Endothelial cell of umbilical vein (primary cell): ENCODE results near the gene FAM120B. TPM values are rescaled to one million over a fixed set of nuclear protein-coding genes. Genes with fewer than 3 reads are reported as not detected.

Experiments used
- BruUV-seq: library from RNA; stranded (reverse); fragments of 400-500 nt; replicated peaks from 2 replicates; lab custom pipeline; 2021; lab: Mats Ljungman, UMichigan
- CTCF ChIA-PET: fragments of 300-600, 350-600 bp; sonication (Branson Sonifier 250); formaldehyde crosslinking; loops from one replicate; lab custom pipeline; 2021; ENCODE audit warnings: antibody characterized with exemption, inconsistent platforms; lab: Charles Lee
- POLR2A ChIA-PET: fragments of 300-600, 350-600 bp; sonication (Branson Sonifier 250); formaldehyde crosslinking; loops from one replicate; lab custom pipeline; 2021; ENCODE audit warnings: antibody characterized with exemption, inconsistent platforms; lab: Charles Lee
- DNase-seq: peaks from one replicate; pipeline ENCODE4 v3.0.0-alpha.2; 2011; ENCODE audit warnings: low read depth, low spot score
- FAIRE-seq: peaks from 2 replicates; lab custom pipeline; 2011; peaks lifted over from hg19 to GRCh38; lab: Jason Lieb, UNC
- H2AFZ ChIP-seq: 2 replicates; pipeline ENCODE4 v1.6.0; 2012; ENCODE audit warnings: low read depth, low read length, control low read depth, inconsistent platforms
- H3K27ac ChIP-seq: 2 replicates; pipeline ENCODE4 v1.5.1; 2011; ENCODE audit warnings: low read depth, mild to moderate bottlenecking, control low read depth, low read length, moderate library complexity; ENCODE audit not compliant: insufficient read depth
- H3K27me3 ChIP-seq, 2 experiments: 2 replicates each; pipeline versions ENCODE4 v1.6.0 to v1.6.1; 2011; ENCODE audit warnings: low read length in 2 of 2, mixed read lengths in 1 of 2; ENCODE audit not compliant: control insufficient read depth in 2 of 2, insufficient read depth in 2 of 2
- H3K36me3 ChIP-seq, 2 experiments: 2 replicates in 1 of 2; 3 replicates in 1 of 2; pipeline ENCODE4 v1.5.1; 2011; ENCODE audit warnings: low read length in 2 of 2, mild to moderate bottlenecking in 1 of 2, moderate library complexity in 1 of 2; ENCODE audit not compliant: control insufficient read depth in 2 of 2, insufficient read depth in 2 of 2; ENCODE audit errors: extremely low read depth in 1 of 2
- H3K4me1 ChIP-seq: 3 replicates; pipeline ENCODE4 v1.5.1; 2011; ENCODE audit warnings: mild to moderate bottlenecking, low read length; ENCODE audit not compliant: control insufficient read depth, insufficient read depth; ENCODE audit errors: extremely low read depth
- H3K4me2 ChIP-seq: 2 replicates; pipeline ENCODE4 v1.6.1; 2011; ENCODE audit warnings: low read length, control low read depth, mixed read lengths; ENCODE audit not compliant: insufficient read depth
- H3K4me3 ChIP-seq, 3 experiments: fragments of 200-600 bp in 1 of 3; sonication (generic), shearing (Covaris generic) in 1 of 3; replicated peaks in 1 of 3; 2 replicates each; pipeline ENCODE4 v1.5.1; 2011 to 2016; ENCODE audit warnings: control low read depth in 3 of 3, low read length in 3 of 3, mild to moderate bottlenecking in 2 of 3, inconsistent platforms in 1 of 3, low read depth in 1 of 3, moderate library complexity in 1 of 3; ENCODE audit not compliant: insufficient read depth in 1 of 3
- H3K79me2 ChIP-seq: 2 replicates; pipeline ENCODE4 v1.6.0; 2012; ENCODE audit warnings: low read length, inconsistent platforms; ENCODE audit not compliant: control insufficient read depth, insufficient read depth
- H3K9ac ChIP-seq: replicated peaks from 2 replicates; pipeline ENCODE3; 2011; ENCODE audit warnings: low read length, control low read depth; ENCODE audit not compliant: insufficient read depth; ENCODE audit errors: extremely low read depth
- H3K9me1 ChIP-seq: replicated peaks from 3 replicates; pipeline ENCODE4 v1.6.0; 2011; ENCODE audit warnings: mild to moderate bottlenecking, low read length; ENCODE audit not compliant: control insufficient read depth, insufficient read depth; ENCODE audit errors: extremely low read depth
- H3K9me3 ChIP-seq: replicated peaks from 2 replicates; pipeline ENCODE4 v1.5.1; 2012; ENCODE audit warnings: low read length, inconsistent platforms; ENCODE audit not compliant: control insufficient read depth, insufficient read depth
- H4K20me1 ChIP-seq: replicated peaks from 2 replicates; pipeline ENCODE3; 2011; ENCODE audit warnings: mild to moderate bottlenecking, low read length; ENCODE audit not compliant: control insufficient read depth, insufficient read depth; ENCODE audit errors: extremely low read depth
- CTCF ChIP-seq, 2 donors: IDR thresholded peaks; 1 replicate in 1 of 2; 2 replicates in 1 of 2; pipeline ENCODE4 v1.5.1; 2011; ENCODE audit warnings: low read length in 2 of 2, mild to moderate bottlenecking in 2 of 2, moderate library complexity in 2 of 2, control low read depth in 1 of 2, inconsistent platforms in 1 of 2, low read depth in 1 of 2; ENCODE audit not compliant: insufficient read depth in 1 of 2; ENCODE audit errors: extremely low read depth in 1 of 2
- EZH2 ChIP-seq: IDR thresholded peaks from 2 replicates; pipeline ENCODE4 v1.6.1; 2012; ENCODE audit warnings: borderline replicate concordance, low read depth, mild to moderate bottlenecking, moderate library complexity, low read length, inconsistent platforms; ENCODE audit not compliant: severe bottlenecking
- GATA2 ChIP-seq: IDR thresholded peaks from 2 replicates; pipeline ENCODE4 v1.7.0; 2011; ENCODE audit warnings: low read depth, mild to moderate bottlenecking, moderate library complexity, mixed read lengths, low read length; ENCODE audit not compliant: insufficient read length, insufficient read depth
- JUN ChIP-seq: IDR thresholded peaks from 2 replicates; pipeline ENCODE4 v1.6.1; 2011; ENCODE audit warnings: borderline replicate concordance, low read depth; ENCODE audit not compliant: insufficient read length, insufficient read depth
- MAX ChIP-seq: IDR thresholded peaks from 2 replicates; pipeline ENCODE4 v1.6.1; 2011; ENCODE audit not compliant: insufficient read depth, insufficient read length
- MYC ChIP-seq: IDR thresholded peaks from one replicate; pipeline ENCODE4 v1.6.1; 2011; ENCODE audit warnings: mild to moderate bottlenecking, low read depth, low read length
- POLR2A ChIP-seq: IDR thresholded peaks from 2 replicates; pipeline ENCODE4 v1.6.1; 2012; ENCODE audit warnings: low read depth, mild to moderate bottlenecking, control low read depth, low read length
- POLR2AphosphoS5 ChIP-seq: IDR thresholded peaks from 2 replicates; pipeline ENCODE4 v1.6.1; 2012; ENCODE audit warnings: low read depth, mild to moderate bottlenecking, control low read depth, low read length, moderate library complexity; ENCODE audit not compliant: insufficient read depth
- dilution Hi-C: fragments of 300-500 bp; cut with MboI; formaldehyde crosslinking; loops from one replicate; pipeline ENCODE4 v1.15.0; 2019; ENCODE audit warnings: low sequenced_read_pairs; ENCODE audit not compliant: extremely low pct_ligation_motif_present
- intact Hi-C: fragments of 100-400 bp; cut with micrococcal nuclease; formaldehyde crosslinking; loops from one replicate; pipeline ENCODE4 v1.10.0; 2022
- polyA plus RNA-seq, 4 experiments: library from polyadenylated mRNA; depleted of rRNA in 3 of 4; stranded (reverse) in 3 of 4; unstranded in 1 of 4; fragments of >200 nt; gene quantifications; 2 replicates each; pipeline versions ENCODE4 v1.2.1 to v1.2.3, GENCODE V29; 2011 to 2012; ENCODE audit warnings: missing spikeins in 1 of 4
- total RNA-seq: library from RNA; stranded (reverse); gene quantifications from 2 replicates; pipeline ENCODE4 v1.2.3, GENCODE V29; 2021

FAM120B gene
- total and polyA plus RNA-seq, 2 donors (not counting 3 experiments of a cell fraction or from before 2014, with no cell fraction given) = 10.8 to 28.2 TPM

DNA sequence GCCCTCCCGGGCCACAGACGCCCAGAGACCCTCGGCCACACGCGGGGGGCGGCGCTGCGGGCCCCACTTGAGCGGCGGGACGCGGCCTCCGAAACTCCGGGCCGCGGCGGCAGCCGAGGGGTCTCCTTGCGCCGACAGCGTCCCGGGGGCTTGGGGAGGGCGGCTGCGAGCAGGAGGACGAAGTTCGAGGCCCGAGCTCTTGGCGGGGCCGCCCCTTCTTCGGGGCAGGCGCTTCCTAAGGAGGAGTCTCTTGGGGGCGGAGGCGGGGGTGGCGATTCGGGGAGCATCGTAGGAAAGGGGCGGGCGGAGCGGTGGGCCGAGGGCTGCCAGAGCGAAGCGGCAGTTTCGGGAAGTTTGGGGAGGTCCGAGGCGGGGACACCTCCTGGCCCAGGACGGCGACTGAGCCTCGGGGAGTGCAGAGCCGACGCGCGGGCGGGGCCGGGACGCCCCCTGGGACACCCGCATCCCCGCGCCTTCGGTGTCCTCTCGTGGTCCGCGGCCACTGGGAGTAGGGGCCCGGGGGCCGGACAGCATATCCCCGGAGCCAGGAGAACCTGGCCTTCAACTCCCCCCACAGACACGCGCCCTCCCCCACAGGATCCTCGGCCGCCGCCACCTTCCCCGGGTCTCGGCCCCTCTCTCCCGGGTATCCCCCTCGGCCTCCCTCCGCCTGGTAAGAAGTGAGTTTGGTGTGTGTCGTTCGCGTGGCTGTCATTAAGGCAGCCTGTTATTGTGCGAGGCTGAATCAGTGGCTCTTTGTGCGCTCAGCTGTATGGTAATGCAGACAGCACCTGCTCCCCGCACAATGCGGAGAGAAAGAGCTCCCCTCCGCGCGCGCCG, 15.1 kb upstream of the FAM120B start:
- Histone ChIP-seq H2AFZ (peak overlapping the region; percentile 47), H3K9me3 (no peaks in the 10 kb centered on the region), H3K79me2 (no peaks in the 10 kb centered on the region), H3K27ac (no peak overlapping the region), H3K36me3 (no peaks in the 10 kb centered on the region), H3K4me3 (peak overlapping the region; percentile 14 to 60 (median 22)), H3K4me2 (peak overlapping the region; percentile 35), H3K9me1 (no peaks in the 10 kb centered on the region), H3K9ac (no peak overlapping the region), H3K27me3 (peaks cover 35 to 76% of the 10 kb centered on the region in 2 experiments), H3K4me1 (peaks cover 28% of the 10 kb centered on the region), H4K20me1 (no peaks in the 10 kb centered on the region)
- DNase-seq = peak; percentile 44
- POLR2A ChIA-PET = interaction anchor here (0.6 kb wide), 1 partner anchor 47 kb away, joined by 4 read pairs; no protein-coding TSS in a partner anchor
- dilution Hi-C loops = no loop called here
- no peak for FAIRE-seq
- TF ChIP-seq CTCF (IDR thresholded peaks at IDR 0.05; ENCODE audit: extremely low read depth in 1 of 2, insufficient read depth in 1 of 2, low read depth in 1 of 2, low read length in 2 of 2) = no peak
- TF ChIP-seq POLR2AphosphoS5 = no peak
- TF ChIP-seq MYC = no peak
- TF ChIP-seq POLR2A = no peak
- no peak for TF ChIP-seq JUN
- no peak for TF ChIP-seq GATA2
- TF ChIP-seq MAX = no peak
- peak; percentile 86 for TF ChIP-seq EZH2
- intact Hi-C loops = loop anchor here (1.0 to 5.0 kb wide), 6 partner anchors 15 to 501 kb away; partner anchors contain the start of gene FAM120B
- BruUV-seq = no TSS peak
- CTCF ChIA-PET = interaction anchor here (0.7 to 7.1 kb wide), 6 partner anchors 15 to 501 kb away, joined by 3 to 62 read pairs (median 4); partner anchors contain the start of gene FAM120B
